ENCODE data around the gene INSRR. TPM values are rescaled to one million over a fixed set of nuclear protein-coding genes. Genes with fewer than 3 reads are reported as not detected.

INSRR gene
- total RNA-seq, 1 donor from 2014 or later = 0.41 TPM

DNA sequence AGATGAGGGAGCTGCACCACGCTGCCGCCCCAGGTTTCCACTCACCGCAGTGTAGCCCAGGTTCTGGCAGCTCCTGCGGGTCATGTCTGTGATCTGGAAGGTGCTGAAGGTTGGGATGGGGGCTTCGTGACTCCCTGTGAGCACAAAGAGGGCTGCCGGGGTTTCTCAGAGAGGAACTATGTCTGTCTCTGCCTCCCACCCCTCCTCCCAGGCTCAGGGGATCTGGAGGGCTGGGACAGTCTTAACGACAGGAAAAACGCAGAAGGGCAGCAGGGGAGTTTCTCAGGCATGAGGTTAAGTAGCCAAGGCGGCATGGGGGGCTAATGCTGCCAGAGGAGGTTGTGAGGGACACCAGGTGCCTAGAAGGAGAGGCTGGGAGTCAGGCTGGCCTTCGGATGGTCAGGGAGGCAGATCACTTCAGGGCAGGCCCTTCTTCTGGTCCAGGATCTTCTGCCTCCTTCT lies 42.9 kb downstream of the INSRR start:
- intact Hi-C loops (cut with micrococcal nuclease) = no loop called here
- no peak for DNase-seq

DNA sequence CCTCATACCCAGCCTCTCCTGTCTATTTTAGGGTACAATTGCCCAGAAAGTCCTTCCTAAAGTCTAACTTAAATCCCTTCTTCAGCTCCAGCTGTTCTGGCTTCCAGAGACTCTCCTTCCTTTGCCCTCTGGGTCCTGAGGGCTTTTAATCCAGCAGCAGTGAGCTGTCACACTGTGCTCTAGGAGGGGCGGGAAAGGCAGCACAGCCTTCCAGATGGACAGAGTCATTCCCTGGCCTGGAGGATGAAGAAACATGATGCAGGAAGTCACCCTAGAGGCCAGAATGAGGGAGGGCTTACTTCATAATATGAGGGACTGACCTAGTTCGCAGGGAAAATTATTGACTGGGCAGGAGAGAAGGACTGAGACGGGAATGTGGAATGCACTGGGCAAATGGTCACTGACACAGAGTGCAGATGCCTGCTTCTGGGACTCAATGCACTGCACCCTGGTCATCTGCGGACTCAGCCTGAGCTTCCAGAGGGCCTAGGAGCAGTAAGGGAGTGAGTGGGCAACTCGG lies 43.5 kb downstream of the INSRR start:
- no peak for TF ChIP-seq CTCF (IDR thresholded peaks at IDR 0.05; ENCODE audit: borderline replicate concordance)
- peak overlapping the region; percentile 65 for H3K4me3 ChIP-seq
- peaks cover 28% of the 10 kb centered on the region for H3K4me1 ChIP-seq
- no peaks in the 10 kb centered on the region for H3K9me3 ChIP-seq (replicated peaks)
- intact Hi-C loops (cut with micrococcal nuclease) = no loop called here
- no peaks in the 10 kb centered on the region for H3K36me3 ChIP-seq
- peaks cover 33% of the 10 kb centered on the region for H3K27me3 ChIP-seq (ENCODE audit: low read depth)
- H3K27ac ChIP-seq (replicated peaks) = peak overlapping the region; percentile 81
- DNase-seq = peak; percentile 72

More for the DNA sequence above, 42.9 kb downstream of the INSRR start:
- H3K36me3 ChIP-seq = no peaks in the 10 kb centered on the region
- TF ChIP-seq CTCF (IDR thresholded peaks at IDR 0.05; ENCODE audit: borderline replicate concordance) = no peak
- H3K4me1 ChIP-seq = peaks cover 28% of the 10 kb centered on the region
- H3K27me3 ChIP-seq (ENCODE audit: low read depth) = peaks cover 30% of the 10 kb centered on the region
- peak overlapping the region; percentile 81 for H3K27ac ChIP-seq (replicated peaks)
- H3K4me3 ChIP-seq = peak overlapping the region; percentile 65
- no peaks in the 10 kb centered on the region for H3K9me3 ChIP-seq (replicated peaks)

GRCh38 chr1:156814571-156815260 lies 44.2 kb downstream of the INSRR start:
- no peak for DNase-seq
- Histone ChIP-seq H3K9me3 (replicated peaks) (no peaks in the 10 kb centered on the region), H3K27ac (replicated peaks) (peak overlapping the region; percentile 81)

DNA sequence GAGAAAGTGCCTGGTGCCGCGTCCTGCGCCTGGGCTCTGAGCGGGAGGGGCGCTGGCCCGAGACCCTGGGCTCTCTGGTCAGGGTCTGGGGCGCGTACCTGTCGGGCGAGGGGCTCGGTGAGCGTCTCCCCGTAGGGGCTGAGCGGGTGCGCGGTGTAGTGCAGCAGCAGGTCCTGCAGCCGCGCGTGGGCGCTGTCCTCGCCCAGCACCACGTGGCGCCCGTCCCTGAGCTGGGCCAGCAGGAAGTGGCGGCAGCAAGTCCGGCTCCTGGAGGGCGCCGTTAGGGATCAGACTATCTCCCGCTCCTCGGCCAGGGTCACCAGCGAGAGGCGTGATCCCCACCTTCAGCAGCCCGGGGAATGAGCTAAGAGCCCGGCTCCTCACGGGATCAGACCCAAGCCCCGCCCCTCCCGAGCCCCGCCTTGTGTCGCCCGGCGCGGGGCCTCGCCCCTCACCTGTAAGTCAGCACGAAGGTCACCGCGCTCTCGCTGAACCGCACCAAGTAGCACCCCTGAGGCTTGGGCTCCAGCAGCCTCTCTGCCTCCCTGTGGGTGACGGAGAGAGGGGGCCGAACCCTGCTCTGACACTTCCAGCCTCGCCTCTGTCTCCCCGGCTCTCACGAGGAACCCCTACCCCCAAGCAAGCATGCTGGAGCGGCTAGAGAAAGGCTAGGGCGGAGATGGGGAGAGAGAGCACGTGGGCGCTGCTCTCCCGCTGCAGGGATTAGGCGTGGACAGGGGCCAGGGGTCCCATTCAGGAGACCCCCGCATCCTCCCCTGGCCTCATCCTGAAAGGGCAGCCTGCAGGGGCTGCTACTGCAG lies 45.0 kb downstream of the INSRR start:
- intact Hi-C loops (cut with micrococcal nuclease) = no loop called here
- peak; percentile 67 for DNase-seq
- peaks cover 33% of the 10 kb centered on the region for H3K27me3 ChIP-seq (ENCODE audit: low read depth)
- peak overlapping the region; percentile 81 for H3K27ac ChIP-seq (replicated peaks)
- TF ChIP-seq CTCF (IDR thresholded peaks at IDR 0.05; ENCODE audit: borderline replicate concordance) = peak; percentile 67
- H3K9me3 ChIP-seq (replicated peaks) = no peaks in the 10 kb centered on the region
- peak overlapping the region; percentile 65 for H3K4me3 ChIP-seq
- peaks cover 28% of the 10 kb centered on the region for H3K4me1 ChIP-seq
- no peaks in the 10 kb centered on the region for H3K36me3 ChIP-seq

More at GRCh38 chr1:156814571-156815260, 44.2 kb downstream of the INSRR start:
- Histone ChIP-seq H3K27me3 (ENCODE audit: low read depth) (peaks cover 33% of the 10 kb centered on the region), H3K36me3 (no peaks in the 10 kb centered on the region), H3K4me3 (peak overlapping the region; percentile 65), H3K4me1 (peaks cover 28% of the 10 kb centered on the region)
- no peak for TF ChIP-seq CTCF (IDR thresholded peaks at IDR 0.05; ENCODE audit: borderline replicate concordance)
- intact Hi-C loops (cut with micrococcal nuclease) = no loop called here

GRCh38 chr1:156813298-156813697 lies 45.6 kb downstream of the INSRR start:
- peak overlapping the region; percentile 65 for H3K4me3 ChIP-seq
- H3K36me3 ChIP-seq = no peaks in the 10 kb centered on the region
- intact Hi-C loops (cut with micrococcal nuclease) = no loop called here
- peaks cover 33% of the 10 kb centered on the region for H3K27me3 ChIP-seq (ENCODE audit: low read depth)
- no peak overlapping the region for H3K27ac ChIP-seq (replicated peaks)
- H3K9me3 ChIP-seq (replicated peaks) = no peaks in the 10 kb centered on the region
- no peak for DNase-seq
- H3K4me1 ChIP-seq = peaks cover 28% of the 10 kb centered on the region
- no peak for TF ChIP-seq CTCF (IDR thresholded peaks at IDR 0.05; ENCODE audit: borderline replicate concordance)
